ENCODE results near the gene BST1.
"Not testable (repeated sequence)": the region's sequence is repeated elsewhere in the genome, so short reads cannot be mapped to it uniquely, and the experiment has no call there.

BST1 gene

DNA sequence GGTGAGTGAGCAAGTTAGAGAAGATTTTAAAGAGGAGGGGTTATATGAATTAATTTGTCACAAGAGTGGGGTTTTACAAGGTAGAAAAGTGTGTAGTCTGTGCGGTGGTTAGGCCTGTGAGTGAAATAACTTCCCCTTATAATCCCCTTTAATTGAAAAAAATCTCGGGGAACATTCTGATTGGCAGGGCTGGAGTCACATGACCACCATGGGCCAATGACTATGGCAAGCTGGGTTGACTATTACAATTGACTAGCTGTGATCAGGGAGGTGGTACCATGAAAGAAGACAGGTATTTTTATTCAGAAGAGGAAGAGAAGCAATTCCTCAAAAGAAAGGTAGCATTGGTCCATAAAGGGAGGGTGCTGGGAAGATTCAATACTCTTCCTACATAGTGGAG lies 48.3 kb downstream of the BST1 start:
- DNase-seq: no peak

DNA sequence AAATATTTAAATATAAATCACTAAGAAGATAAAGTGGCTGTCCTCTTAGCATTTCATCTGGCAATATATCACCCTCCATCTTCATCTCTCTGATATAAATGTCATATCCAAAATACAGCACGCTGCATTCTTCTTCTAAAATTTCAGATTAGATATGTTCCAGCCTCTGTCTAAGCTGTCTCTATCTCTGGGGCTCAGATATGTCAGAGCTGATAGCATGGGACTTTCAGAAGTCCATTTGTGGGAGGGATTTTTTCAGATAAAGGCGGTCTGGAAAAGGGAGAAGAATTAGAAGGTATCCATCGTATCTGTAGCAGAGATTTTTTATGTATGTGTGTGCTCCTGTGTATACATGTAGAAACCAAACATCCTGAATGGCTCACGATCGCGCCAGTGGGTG lies 50.2 kb downstream of the BST1 start:
- no peak for DNase-seq

- no peak for DNase-seq
Observed at GRCh38 chr4:15753786-15754185, 50.9 kb downstream of the BST1 start.

DNA sequence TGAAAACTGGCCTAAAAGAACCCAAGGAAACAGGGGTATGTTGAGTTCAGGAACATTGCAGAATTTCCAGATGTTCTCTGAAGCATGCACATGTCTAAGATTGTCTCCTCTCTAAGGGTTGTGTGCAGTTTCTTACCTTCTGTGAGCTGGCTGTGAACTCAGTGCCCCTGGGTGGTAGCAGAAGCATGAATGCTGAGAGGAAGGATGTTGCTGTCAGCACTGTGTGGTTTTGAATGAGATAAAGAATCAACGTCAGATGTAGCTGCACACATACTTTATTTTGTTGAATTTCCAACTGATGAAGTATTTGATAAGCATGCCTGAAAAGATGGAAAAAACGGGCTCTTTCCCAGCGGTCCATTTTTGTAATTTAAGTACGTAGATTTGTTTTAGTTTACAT lies 51.5 kb downstream of the BST1 start:
- no peak for DNase-seq

GRCh38 chr4:15755321-15756155 lies 52.7 kb downstream of the BST1 start:
- DNase-seq: no peak

GRCh38 chr4:15756361-15756861 lies 53.5 kb downstream of the BST1 start:
- no peak for DNase-seq

GRCh38 chr4:15757054-15757453 lies 54.2 kb downstream of the BST1 start:
- no peak for DNase-seq

GRCh38 chr4:15758294-15758693 lies 55.4 kb downstream of the BST1 start:
- DNase-seq: no peak

DNA sequence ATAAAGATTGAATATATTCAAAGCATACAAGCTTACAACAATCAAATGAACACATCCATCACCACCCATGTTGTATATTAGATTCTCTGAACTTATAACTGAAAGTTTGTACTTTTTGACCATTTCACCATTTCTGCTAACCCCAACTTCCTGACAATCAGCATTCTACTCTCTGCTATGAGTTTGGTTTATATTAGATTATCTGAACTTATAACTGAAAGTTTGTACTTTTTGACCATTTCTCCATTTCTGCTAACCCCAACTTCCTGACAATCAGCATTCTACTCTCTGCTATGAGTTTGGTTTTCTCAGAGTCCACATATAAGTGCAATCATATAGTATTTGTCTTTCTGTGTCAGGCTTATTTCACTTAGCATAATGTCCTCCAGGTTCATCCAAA lies 59.6 kb downstream of the BST1 start:
- not testable (repeated sequence) for DNase-seq

DNA sequence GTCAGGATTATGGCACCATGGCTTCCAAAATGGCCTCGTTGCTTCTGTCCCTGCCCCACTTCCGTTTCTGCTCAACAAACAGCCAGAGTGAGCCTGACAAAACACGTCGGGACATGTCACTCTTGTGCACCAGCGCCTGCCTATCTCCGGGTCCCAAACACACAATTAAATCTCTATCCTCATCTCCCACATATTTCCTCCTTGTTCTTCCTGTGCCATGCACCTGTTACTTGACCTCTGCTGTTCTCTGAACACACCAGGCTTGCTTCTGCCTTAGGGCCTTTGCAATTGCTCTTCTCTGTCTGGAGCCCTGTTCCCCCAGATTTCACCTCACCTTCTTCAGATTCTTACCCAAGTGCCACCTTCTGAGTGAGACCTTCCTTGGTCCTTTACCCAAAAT lies 62.5 kb downstream of the BST1 start:
- DNase-seq: no peak

GRCh38 chr4:15765910-15766697 lies 63.2 kb downstream of the BST1 start:
- no peak for DNase-seq

DNA sequence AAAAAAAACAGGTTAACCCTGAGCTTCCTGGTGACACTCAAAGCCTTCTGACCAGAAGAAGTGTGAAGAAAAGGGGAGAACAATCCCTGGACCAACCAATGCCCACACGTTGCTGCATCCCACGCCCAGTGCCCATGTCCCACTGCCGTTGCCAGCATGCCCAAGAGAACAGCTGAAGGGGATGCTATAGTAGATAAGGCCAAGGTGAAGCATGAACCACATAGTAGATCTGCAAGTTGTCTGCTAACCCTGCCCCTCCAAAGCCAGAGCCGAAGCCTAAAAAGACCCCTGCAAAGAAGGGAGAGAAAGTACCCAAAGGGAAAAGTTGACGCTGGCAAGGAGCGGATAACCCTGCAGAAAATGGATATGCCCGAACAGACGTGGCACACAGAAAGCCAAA lies 64.0 kb downstream of the BST1 start:
- DNase-seq: no peak

GRCh38 chr4:15769202-15769601 lies 66.3 kb downstream of the BST1 start:
- no peak for DNase-seq

- DNase-seq: no peak
Observed at GRCh38 chr4:15771216-15772058, 68.6 kb downstream of the BST1 start.

- DNase-seq: no peak
Observed at GRCh38 chr4:15774020-15774420, 71.2 kb downstream of the BST1 start.

GRCh38 chr4:15776871-15777648 lies 74.2 kb downstream of the BST1 start:
- DNase-seq: no peak

- DNase-seq: no peak
Observed at GRCh38 chr4:15777697-15778288, 74.9 kb downstream of the BST1 start.

- no peak for DNase-seq
Observed at GRCh38 chr4:15778289-15779241, 75.7 kb downstream of the BST1 start, which contains the start of gene CD38. Gene CD38, plus strand, starts transcription at chr4:15778328. Its CDS starts 87 bp downstream, at chr4:15778415.

DNA sequence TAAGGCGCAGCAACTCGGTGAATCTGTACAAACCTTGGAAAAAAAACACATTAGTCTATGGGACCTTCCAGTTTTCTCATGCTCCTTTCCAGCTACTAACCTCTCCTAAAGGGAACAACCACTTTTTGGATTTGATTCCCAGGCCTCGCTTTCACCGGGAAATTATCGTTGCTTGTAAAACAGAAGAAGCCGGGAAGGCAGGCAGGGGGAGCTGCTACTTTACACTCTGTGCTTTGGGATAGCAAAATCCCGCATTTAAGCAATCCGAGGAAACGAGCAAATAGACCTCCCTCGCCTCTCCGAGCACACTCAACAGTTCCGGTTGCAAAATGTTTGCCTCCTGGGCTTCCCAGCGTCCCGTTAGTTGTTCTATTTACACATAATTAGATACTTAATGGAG lies 76.4 kb downstream of the BST1 start:
- DNase-seq: no peak

GRCh38 chr4:15779809-15780208 lies 76.9 kb downstream of the BST1 start:
- no peak for DNase-seq
